Rectal smooth muscle tissue (tissue), 1 donor: ENCODE measurements around the gene AP2A2.

ENCODE experiments used
- H3K27ac ChIP-seq: one replicate; pipeline ENCODE4 v1.7.0; 2013; ENCODE audit warnings: low read depth, low read length, inconsistent platforms
- H3K27me3 ChIP-seq: one replicate; pipeline ENCODE4 v1.7.0; 2013; ENCODE audit warnings: low read length; ENCODE audit not compliant: control insufficient read depth, insufficient read depth
- H3K36me3 ChIP-seq: one replicate; pipeline ENCODE4 v1.7.0; 2013; ENCODE audit warnings: low read length; ENCODE audit not compliant: control insufficient read depth, insufficient read depth
- H3K4me1 ChIP-seq: one replicate; pipeline ENCODE4 v1.7.0; 2013; ENCODE audit warnings: low read length; ENCODE audit not compliant: control insufficient read depth, insufficient read depth
- H3K4me3 ChIP-seq: one replicate; pipeline ENCODE4 v1.7.0; 2013; ENCODE audit warnings: low read length
- H3K9ac ChIP-seq: one replicate; pipeline ENCODE4 v1.7.0; 2013; ENCODE audit warnings: low read length

AP2A2 gene

GRCh38 chr11:977830-978720, 52.4 kb downstream of the AP2A2 start:
- Histone ChIP-seq H3K27me3 (no peaks in the 10 kb centered on the region), H3K36me3 (peaks cover 25% of the 10 kb centered on the region), H3K9ac (no peak overlapping the region), H3K4me1 (no peaks in the 10 kb centered on the region), H3K4me3 (no peak overlapping the region), H3K27ac (no peak overlapping the region)

GRCh38 chr11:978781-979180, 53.1 kb downstream of the AP2A2 start:
- Histone ChIP-seq H3K36me3 (peaks cover 21% of the 10 kb centered on the region), H3K27me3 (no peaks in the 10 kb centered on the region), H3K9ac (no peak overlapping the region), H3K27ac (no peak overlapping the region), H3K4me3 (no peak overlapping the region), H3K4me1 (no peaks in the 10 kb centered on the region)

GRCh38 chr11:980438-981357, 55.0 kb downstream of the AP2A2 start:
- H3K4me3 ChIP-seq, result no peak overlapping the region
- H3K27ac ChIP-seq, result no peak overlapping the region
- peaks cover 32% of the 10 kb centered on the region for H3K36me3 ChIP-seq
- H3K9ac ChIP-seq, result no peak overlapping the region
- H3K27me3 ChIP-seq, result no peaks in the 10 kb centered on the region
- no peaks in the 10 kb centered on the region for H3K4me1 ChIP-seq

GRCh38 chr11:981764-982163, 56.1 kb downstream of the AP2A2 start:
- no peaks in the 10 kb centered on the region for H3K4me1 ChIP-seq
- H3K4me3 ChIP-seq, result no peak overlapping the region
- H3K27me3 ChIP-seq, result no peaks in the 10 kb centered on the region
- no peak overlapping the region for H3K27ac ChIP-seq
- H3K36me3 ChIP-seq, result peaks cover 42% of the 10 kb centered on the region
- no peak overlapping the region for H3K9ac ChIP-seq

GRCh38 chr11:984546-984945, 58.9 kb downstream of the AP2A2 start:
- H3K4me1 ChIP-seq, result no peaks in the 10 kb centered on the region
- no peak overlapping the region for H3K4me3 ChIP-seq
- no peaks in the 10 kb centered on the region for H3K27me3 ChIP-seq
- H3K9ac ChIP-seq, result no peak overlapping the region
- no peak overlapping the region for H3K27ac ChIP-seq
- peaks cover 44% of the 10 kb centered on the region for H3K36me3 ChIP-seq

GRCh38 chr11:985406-985805, 59.7 kb downstream of the AP2A2 start:
- peaks cover 46% of the 10 kb centered on the region for H3K36me3 ChIP-seq
- H3K4me1 ChIP-seq, result no peaks in the 10 kb centered on the region
- H3K27ac ChIP-seq, result no peak overlapping the region
- no peak overlapping the region for H3K4me3 ChIP-seq
- H3K9ac ChIP-seq, result no peak overlapping the region
- H3K27me3 ChIP-seq, result no peaks in the 10 kb centered on the region

GRCh38 chr11:985848-986247, 60.2 kb downstream of the AP2A2 start:
- Histone ChIP-seq H3K27ac (no peak overlapping the region), H3K4me3 (no peak overlapping the region), H3K27me3 (no peaks in the 10 kb centered on the region), H3K9ac (no peak overlapping the region), H3K36me3 (peaks cover 46% of the 10 kb centered on the region), H3K4me1 (no peaks in the 10 kb centered on the region)

GRCh38 chr11:986270-986951, 60.7 kb downstream of the AP2A2 start:
- Histone ChIP-seq H3K27ac (no peak overlapping the region), H3K36me3 (peaks cover 44% of the 10 kb centered on the region), H3K4me3 (no peak overlapping the region)

GRCh38 chr11:986952-987305, 61.3 kb downstream of the AP2A2 start:
- Histone ChIP-seq H3K27ac (no peak overlapping the region), H3K4me3 (no peak overlapping the region), H3K36me3 (peaks cover 44% of the 10 kb centered on the region), H3K27me3 (no peaks in the 10 kb centered on the region), H3K9ac (no peak overlapping the region), H3K4me1 (no peaks in the 10 kb centered on the region)

More at GRCh38 chr11:986270-986951, 60.7 kb downstream of the AP2A2 start:
- Histone ChIP-seq H3K27me3 (no peaks in the 10 kb centered on the region), H3K4me1 (no peaks in the 10 kb centered on the region), H3K9ac (no peak overlapping the region)

- Histone ChIP-seq H3K27me3 (no peaks in the 10 kb centered on the region), H3K4me1 (no peaks in the 10 kb centered on the region), H3K36me3 (peaks cover 48% of the 10 kb centered on the region), H3K27ac (no peak overlapping the region), H3K4me3 (no peak overlapping the region), H3K9ac (no peak overlapping the region)
Observed at GRCh38 chr11:987671-988070, 62.0 kb downstream of the AP2A2 start.

- H3K27ac ChIP-seq, result no peak overlapping the region
Observed at GRCh38 chr11:990101-990500, 64.4 kb downstream of the AP2A2 start.

GRCh38 chr11:991034-991433, 65.4 kb downstream of the AP2A2 start:
- no peak overlapping the region for H3K27ac ChIP-seq
- no peak overlapping the region for H3K4me3 ChIP-seq
- no peaks in the 10 kb centered on the region for H3K4me1 ChIP-seq
- no peaks in the 10 kb centered on the region for H3K27me3 ChIP-seq
- H3K9ac ChIP-seq, result no peak overlapping the region
- peaks cover 47% of the 10 kb centered on the region for H3K36me3 ChIP-seq

More at GRCh38 chr11:990101-990500, 64.4 kb downstream of the AP2A2 start:
- Histone ChIP-seq H3K36me3 (peaks cover 51% of the 10 kb centered on the region), H3K4me3 (no peak overlapping the region), H3K4me1 (no peaks in the 10 kb centered on the region), H3K27me3 (no peaks in the 10 kb centered on the region), H3K9ac (no peak overlapping the region)
